Renal cortex interstitium (tissue), 11 donors: ENCODE results near the gene PDE8B. TPM values are rescaled to one million over a fixed set of nuclear protein-coding genes. Genes with fewer than 3 reads are reported as not detected.

Experiments
- DNase-seq, 11 donors: peaks; one replicate each; pipeline ENCODE4 v3.0.0-alpha.2; 2013; ENCODE audit warnings: low read depth in 9 of 11, low spot score in 4 of 11; ENCODE audit errors: extremely low read depth in 1 of 11
- polyA plus RNA-seq, 3 donors: library from polyadenylated mRNA; unstranded; fragments of 120-200 nt; gene quantifications; one replicate each; pipeline ENCODE4 v1.2.1, GENCODE V29; 2013; ENCODE audit not compliant: insufficient read length in 3 of 3

Gene PDE8B
- polyA plus RNA-seq, 3 donors: 4.7 to 7.8 (median 4.7) TPM

DNA sequence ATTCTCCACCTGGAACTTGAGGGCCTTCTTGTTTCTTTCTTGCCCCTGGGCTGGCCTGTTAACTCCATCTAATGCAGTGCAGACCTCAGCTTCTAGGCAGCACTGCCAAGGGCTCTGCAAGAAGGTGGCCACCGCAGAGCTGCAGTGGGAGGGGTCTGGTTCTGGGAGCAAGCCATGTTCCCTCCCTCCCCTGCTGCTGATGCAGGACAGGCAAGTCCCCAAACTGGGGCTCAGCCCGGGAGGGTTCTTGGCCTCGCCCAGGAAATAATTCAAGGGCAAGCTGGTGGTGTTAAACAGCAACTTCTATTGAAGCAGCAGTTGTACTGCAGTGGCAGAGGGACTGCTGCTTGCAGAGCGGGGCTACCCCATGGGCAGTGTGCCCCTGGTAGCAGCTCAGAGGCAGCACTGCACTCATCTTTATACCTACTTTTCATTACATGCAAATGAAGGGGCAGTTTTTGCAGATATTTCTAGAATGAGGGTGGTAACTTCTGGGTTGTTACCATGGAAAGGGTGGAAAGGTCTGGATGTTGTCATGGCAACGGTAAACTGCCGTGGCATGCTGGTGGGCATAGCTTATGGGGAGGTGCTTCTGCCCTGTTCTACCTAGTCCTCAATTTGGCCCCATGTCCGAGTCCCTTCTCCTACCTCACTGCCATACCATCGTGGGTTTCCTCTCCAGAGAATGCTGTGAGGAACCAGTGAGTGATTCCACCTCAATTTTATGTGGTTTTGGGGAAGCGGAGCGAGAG lies 199.6 kb downstream of the PDE8B start:
- DNase-seq: no peak

DNA sequence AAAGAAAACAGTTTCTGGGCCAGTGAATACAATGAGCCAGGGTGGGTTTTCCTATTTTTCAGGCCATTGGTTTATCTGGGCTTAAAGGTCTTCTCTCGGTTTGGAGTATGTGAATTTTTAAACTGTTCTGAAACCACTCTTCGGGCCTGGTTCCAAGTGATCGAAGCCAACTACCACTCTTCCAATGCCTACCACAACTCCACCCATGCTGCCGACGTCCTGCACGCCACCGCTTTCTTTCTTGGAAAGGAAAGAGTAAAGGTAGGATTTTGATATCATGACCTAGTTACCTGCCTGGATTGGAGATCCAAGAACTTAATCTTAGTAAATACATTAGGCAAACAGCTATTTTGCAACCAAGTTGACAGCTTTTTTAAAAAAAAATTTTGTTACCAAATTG lies 202.6 kb downstream of the PDE8B start:
- no peak for DNase-seq

DNA sequence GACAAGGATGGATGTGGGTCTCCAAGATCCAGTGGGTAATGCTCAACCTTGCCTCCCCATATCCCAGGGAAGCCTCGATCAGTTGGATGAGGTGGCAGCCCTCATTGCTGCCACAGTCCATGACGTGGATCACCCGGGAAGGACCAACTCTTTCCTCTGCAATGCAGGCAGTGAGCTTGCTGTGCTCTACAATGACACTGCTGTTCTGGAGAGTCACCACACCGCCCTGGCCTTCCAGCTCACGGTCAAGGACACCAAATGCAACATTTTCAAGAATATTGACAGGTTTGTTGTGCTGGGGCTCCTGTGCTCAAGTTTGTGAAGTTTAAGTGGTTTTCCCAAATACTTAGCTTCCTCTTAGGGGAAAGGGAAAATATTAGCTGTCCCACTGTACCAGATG lies 207.7 kb downstream of the PDE8B start:
- DNase-seq: no peak

DNA sequence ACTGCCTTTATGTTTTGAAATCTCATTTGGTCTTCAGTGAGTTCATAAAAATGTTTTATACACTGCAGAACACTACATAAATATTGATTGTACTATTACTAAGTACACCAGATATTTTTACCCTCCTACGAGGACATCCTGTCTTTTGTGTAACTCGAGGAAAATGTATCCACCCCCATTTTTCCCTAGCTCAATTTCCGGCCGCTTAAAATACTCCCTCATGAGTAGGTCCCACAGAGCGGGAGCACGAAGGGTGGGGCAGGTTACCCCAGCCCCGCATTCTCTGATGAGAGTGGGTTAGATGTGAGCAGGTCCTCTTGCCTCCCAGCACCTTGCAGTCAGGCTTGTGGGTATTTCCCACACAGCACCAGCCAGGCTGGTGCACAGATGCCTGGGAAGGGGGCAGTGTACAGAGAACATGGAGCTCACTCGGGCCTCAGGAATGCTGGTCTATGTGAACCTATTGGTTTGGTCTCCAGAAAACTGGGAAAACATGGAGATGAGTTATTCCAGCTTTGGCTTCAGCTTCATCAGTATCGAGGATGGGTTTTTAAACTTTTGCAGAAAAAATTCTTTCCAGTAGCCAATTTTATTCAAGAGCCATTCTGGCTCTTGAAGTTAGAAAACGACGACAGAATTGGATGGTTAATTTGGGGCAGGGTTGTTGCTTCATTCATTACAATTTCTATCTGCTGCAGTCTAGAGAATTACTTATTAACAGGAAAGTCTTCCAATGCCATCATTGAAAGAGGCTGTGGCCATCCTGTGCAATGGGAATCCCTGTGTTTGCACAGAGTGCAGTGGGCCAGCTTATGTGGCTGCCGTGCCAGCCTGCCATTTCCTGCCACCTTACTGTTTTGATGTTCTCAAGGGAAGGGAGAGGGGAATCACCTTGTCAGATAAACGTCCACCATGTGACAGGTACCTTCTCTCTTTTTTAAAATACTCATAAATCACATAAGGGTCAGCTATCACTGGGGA lies 208.4 kb downstream of the PDE8B start:
- no peak for DNase-seq

DNA sequence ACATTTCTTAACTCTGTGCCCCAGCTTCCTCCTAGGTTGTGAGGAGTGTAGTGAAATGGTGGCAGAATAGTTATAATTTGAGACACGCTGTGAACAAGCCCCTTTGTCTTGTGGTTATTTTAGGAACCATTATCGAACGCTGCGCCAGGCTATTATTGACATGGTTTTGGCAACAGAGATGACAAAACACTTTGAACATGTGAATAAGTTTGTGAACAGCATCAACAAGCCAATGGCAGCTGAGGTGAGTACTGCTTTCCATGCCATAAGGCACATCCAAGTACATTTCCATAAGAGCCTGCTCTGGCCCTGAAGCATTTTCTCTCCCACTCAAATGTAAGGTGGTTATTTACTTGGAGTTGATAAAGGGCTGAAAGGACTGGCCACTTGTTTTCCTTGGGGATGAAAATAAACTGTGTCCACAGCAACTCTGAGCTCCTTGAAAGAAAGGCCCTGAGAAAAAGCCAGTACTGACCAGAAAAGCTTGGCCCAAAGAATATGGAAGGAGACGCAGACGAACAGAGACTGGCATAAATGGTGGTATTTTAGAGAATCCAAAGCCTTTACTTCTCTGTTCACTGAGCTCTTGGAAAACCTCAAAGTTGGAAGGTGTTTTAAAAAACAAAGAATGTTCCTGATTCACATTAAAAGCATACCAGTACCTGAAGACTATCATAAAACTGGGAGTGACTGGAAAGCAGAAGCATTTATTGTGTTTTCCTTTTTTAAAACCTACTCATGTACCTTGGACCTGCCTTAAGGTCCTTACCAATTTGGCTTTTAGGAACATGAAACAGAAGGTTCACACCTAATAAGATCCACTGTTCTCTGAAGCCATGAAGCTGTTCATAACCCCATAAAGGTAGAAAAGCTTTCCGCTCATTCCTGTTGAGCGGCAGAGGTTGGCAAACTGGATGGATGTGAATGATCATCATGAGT lies 209.4 kb downstream of the PDE8B start:
- no peak for DNase-seq

DNA sequence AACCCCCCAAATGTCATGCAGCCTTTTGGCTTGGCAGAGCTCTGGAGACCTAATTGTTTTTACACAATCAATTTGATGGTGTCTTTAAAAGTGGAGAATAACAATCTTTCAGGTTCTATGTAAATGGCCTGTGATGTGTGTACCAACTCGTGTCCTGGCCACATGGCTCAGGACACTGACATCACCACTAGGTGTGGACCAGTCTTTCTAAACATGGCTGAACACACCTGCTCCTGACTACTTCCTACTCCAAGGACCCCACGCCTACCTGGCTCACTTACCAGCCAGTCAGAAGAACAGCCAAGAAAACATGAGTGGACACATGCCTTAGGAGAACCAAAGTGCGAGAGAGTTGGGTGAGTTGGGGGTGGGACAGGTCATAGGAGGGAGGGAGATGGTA lies 210.5 kb downstream of the PDE8B start:
- no peak for DNase-seq

DNA sequence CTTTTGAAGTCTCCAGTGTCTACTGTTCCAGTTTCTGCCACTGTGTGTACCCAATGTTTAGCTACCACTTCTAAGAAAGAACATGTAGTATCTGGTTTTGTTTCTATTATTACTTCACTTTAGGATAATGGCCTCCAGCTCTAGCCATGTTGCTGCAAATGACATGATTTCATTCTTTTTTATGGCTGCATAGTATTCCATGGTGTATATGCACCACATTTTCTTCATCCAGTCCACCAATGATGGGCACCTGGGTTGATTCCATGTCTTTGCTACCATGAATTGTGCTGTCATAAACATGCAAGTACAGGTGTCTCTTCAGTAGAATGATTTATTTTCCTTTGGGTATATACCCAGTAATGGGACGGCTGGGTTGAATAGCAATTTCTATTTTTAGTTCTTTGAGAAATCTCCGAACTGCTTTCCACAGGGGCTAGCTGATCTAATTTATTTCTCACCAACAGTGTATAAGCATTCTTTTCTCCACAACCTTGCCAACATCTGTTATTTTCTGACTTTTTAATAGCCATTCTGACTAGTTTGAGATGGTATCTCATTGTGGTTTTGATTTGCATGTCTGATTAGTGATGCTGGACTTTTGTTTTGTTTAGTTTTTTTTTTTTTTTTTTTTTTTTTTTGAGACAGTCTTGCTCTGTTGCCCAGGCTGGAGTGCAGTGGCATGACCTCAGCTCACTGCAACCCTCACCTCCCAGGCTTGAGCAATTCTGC lies 212.7 kb downstream of the PDE8B start:
- DNase-seq: no peak

DNA sequence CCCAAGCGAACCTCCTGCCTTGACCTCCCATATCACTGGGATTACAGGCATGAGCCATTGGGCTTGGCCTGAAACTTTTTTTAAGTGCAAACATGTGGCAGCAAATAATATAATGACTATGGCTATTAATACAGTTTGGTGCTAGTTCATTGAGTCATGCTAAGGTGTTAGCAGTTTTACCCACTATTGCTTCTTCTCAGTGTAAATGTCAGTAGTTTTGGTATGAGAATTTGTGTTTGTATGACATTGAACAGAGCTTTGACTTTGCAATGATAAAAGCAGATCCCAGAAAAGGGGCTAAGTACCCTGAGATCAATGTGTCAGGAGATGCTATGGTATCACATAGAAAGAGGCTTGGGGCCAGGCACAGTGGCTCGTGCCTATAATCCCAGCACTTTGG lies 214.4 kb downstream of the PDE8B start:
- DNase-seq: no peak

DNA sequence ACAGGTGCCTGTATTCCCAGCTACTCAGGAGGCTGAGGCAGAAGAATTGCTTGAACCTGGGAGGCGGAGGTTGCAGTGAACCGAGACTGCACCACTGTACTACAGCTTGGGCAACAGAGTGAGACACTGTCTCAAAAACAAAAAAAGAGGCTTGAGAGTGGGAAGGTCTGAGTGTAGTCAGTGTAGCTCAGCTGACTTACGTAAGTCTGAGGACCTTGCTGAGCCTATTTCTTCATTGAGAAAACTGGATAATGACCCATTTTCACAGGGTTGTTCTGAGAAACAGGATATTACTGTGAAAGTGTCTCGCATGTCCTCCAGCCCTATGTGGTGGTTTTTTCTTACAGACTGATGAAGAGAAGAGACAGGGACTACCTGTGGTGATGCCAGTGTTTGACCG lies 214.9 kb downstream of the PDE8B start:
- DNase-seq: no peak

DNA sequence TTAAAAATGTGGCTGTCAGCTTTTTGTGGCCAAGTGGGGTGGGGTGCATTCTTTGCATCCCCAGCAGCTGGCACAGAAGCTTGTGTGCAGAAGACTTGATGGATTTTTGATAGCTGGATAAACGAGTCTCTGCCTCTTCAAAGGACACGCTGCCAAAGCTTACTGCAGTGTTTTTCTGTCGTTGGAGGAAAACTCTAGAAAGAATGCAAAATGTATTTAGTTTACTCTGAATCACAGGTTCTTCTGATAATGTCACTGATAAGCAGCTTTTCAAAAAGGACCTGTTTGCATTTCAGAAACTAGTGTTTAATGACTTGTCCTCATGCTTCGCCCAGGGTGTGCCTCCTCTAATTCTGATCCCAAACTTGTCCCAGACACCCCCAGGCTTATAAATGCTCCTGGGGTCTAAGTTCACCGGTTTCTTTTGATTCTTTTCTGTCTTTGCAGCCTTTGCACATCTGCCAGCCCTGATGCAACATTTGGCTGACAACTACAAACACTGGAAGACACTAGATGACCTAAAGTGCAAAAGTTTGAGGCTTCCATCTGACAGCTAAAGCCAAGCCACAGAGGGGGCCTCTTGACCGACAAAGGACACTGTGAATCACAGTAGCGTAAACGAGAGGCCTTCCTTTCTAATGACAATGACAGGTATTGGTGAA lies 215.6 kb downstream of the PDE8B start:
- no peak for DNase-seq

DNA sequence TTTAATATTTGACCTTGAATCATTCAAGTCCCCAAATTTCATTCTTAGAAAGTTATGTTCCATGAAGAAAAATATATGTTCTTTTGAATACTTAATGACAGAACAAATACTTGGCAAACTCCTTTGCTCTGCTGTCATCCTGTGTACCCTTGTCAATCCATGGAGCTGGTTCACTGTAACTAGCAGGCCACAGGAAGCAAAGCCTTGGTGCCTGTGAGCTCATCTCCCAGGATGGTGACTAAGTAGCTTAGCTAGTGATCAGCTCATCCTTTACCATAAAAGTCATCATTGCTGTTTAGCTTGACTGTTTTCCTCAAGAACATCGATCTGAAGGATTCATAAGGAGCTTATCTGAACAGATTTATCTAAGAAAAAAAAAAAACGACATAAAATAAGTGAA lies 216.2 kb downstream of the PDE8B start:
- DNase-seq: no peak

DNA sequence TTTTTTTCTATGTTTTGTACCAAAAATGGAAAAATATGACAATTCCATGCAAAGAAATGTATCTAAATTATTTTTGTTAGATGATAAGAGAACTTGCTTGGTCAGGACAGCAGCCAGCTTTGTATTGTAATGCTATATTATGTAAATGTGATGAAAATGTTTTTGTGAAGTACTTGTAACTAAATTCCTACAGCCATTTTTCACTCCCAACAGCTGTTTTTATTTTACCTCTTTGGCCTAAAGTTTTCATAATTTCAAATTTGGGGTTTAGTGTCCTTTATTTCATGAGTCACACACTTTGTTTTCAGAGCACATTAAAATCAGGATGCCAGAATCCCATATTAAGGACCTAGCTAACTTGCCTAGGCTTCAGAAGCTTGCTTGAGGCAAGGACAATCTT lies 217.5 kb downstream of the PDE8B start:
- DNase-seq: no peak

DNA sequence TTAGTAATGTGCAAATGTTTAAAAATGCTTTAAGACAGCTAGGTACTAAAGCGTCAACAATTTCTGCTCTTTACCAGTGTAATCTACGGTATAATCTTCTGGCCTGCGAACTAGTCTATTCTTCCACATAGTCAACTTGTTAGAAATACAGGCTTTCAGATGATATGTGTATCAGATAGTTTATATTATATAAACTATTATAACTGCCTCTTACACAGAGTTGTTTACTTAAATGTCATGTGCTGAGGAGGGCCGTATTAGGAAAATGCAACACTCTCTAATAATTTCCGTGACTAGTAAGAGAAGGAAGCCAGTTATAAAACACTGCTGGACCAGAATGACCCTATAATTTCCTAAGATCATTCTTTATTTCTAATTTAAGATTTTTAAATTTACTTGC lies 218.0 kb downstream of the PDE8B start:
- DNase-seq: no peak

DNA sequence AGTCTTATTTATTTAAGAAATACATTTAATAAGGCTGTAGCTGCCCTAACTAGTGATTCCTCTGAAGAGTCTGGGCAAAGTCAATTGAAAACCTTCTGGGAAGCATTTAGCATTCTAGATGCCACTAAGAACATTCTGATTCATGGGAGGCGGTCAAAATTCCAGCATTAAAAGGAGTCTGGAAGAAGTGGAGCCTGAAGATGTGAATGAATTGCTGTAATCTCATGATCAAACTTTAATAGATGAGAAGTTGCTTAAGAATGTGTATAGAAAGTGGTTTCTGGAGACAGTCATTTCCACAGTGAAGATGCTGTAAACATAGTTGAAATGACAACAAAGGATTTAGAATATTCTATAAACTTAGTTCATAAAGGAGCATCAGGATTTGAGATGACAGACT lies 220.2 kb downstream of the PDE8B start:
- no peak for DNase-seq

DNA sequence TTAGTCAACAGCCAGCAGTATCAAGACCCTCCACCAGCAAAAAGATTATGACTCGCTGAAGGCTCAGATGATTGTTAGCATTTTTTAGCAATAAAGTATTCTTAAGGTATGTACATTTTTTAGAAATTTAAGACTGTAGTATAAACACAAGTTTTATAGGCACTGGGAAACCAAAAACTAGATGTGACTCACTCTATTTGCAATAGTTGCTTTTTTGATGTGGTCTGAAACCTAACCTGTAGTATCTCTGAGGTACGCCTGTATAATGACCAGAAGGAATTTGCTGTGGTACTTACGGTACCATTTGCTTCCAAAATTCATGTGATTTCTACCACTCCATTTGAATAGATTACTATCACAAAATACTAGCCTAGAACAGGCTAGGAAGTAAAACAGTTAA lies 220.8 kb downstream of the PDE8B start:
- no peak for DNase-seq

DNA sequence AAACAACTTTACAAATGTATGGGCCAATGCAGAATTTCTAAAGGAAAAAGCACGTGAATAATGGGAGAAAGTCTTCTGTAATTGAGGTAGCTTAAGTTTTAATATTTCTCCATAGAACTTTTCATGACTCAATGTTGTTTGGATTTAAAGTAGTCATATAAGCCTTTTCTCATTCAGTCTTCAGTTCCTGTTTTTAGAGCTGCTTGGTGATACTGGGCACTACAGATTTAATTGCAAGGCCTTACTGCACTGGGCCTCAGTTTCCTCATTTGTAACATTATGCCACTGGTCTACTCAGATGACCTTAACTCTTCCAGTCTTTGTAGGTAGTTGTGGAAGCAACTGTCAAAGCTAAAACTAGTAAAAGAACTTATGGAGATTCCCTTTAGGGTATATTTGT lies 221.2 kb downstream of the PDE8B start:
- DNase-seq: no peak

DNA sequence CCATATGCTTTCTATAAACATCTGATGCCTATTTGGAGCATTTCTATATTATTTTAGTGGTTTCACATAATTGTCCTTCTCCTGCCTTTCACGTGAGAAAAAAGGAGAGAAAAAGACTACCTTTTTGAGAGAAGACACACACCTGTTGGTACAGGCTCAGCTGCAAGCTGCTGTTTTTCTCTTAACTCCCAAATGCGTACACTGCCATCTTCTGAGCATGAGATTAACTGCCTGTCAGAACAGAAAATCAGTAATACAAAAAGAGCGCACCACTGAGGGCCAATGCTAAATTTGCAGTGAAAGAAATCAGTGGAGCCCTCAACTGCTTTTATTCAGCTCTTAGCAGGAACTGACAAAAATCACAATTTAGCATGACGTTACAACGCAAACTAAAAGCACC lies 226.7 kb downstream of the PDE8B start:
- DNase-seq: peak in 7 of 11 donors; percentile 5 to 15 (median 13)

DNA sequence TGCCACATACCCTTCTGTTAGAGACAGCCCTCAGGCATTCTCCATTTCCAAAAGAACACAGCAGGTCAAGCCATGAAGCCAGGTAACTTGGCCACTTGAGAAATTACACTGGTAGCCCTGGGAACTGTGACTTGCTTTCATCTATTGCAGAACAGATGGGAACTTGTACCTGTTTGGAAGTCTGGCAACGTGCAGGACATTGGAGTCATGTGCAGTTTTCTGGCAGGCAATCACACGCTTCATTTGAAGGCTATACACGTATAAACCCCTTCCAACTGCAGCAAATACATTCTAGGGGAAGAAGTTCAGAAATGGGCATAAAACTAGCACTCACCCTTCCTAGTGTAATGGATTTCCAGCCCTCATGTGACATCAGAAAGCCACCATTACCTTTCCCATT lies 227.6 kb downstream of the PDE8B start:
- no peak for DNase-seq
